HS-27A (cell line): Measurements from ENCODE around the gene CROCC.
"Not testable (repeated sequence)": the region's sequence is repeated elsewhere in the genome, so short reads cannot be mapped to it uniquely, and the experiment has no call there.

Experiments used
- DNase-seq: peaks from one replicate; pipeline ENCODE4 v3.0.0-alpha.2; 2012; ENCODE audit warnings: low read depth, missing footprints

The CROCC gene

GRCh38 chr1:16939386-16940180 lies 17.9 kb downstream of the CROCC start:
- DNase-seq, result not testable (repeated sequence)

GRCh38 chr1:16944038-16944437 lies 22.3 kb downstream of the CROCC start:
- DNase-seq, result no peak

GRCh38 chr1:16945512-16945911 lies 23.8 kb downstream of the CROCC start:
- DNase-seq, result not testable (repeated sequence)

- not testable (repeated sequence) for DNase-seq
Measured at GRCh38 chr1:16946185-16946584, 24.5 kb downstream of the CROCC start.

GRCh38 chr1:16946646-16947045 lies 24.9 kb downstream of the CROCC start:
- no peak for DNase-seq

GRCh38 chr1:16948282-16948891 lies 26.7 kb downstream of the CROCC start:
- not testable (repeated sequence) for DNase-seq

GRCh38 chr1:16949026-16949425 lies 27.3 kb downstream of the CROCC start:
- not testable (repeated sequence) for DNase-seq

- not testable (repeated sequence) for DNase-seq
Measured at GRCh38 chr1:16952376-16952775, 30.6 kb downstream of the CROCC start.

GRCh38 chr1:16954579-16954978 lies 32.8 kb downstream of the CROCC start:
- DNase-seq, result no peak

- no peak for DNase-seq
Measured at GRCh38 chr1:16955186-16955585, 33.5 kb downstream of the CROCC start.

- no peak for DNase-seq
Measured at GRCh38 chr1:16956775-16957174, 35.0 kb downstream of the CROCC start.

- DNase-seq, result no peak
Measured at GRCh38 chr1:16957731-16958130, 36.0 kb downstream of the CROCC start.

GRCh38 chr1:16958475-16958874 lies 36.7 kb downstream of the CROCC start:
- DNase-seq, result no peak

- no peak for DNase-seq
Measured at GRCh38 chr1:16960560-16961296, 39.0 kb downstream of the CROCC start.

GRCh38 chr1:16961297-16962133 lies 39.8 kb downstream of the CROCC start:
- no peak for DNase-seq

GRCh38 chr1:16964169-16964568 lies 42.4 kb downstream of the CROCC start:
- DNase-seq, result not testable (repeated sequence)

GRCh38 chr1:16965486-16966067 lies 43.8 kb downstream of the CROCC start:
- DNase-seq, result no peak

GRCh38 chr1:16966282-16966681 lies 44.6 kb downstream of the CROCC start:
- DNase-seq, result no peak

- no peak for DNase-seq
Measured at GRCh38 chr1:16967095-16967575, 45.4 kb downstream of the CROCC start.

GRCh38 chr1:16967962-16968361 lies 46.2 kb downstream of the CROCC start:
- DNase-seq, result no peak

GRCh38 chr1:16968372-16968771 lies 46.6 kb downstream of the CROCC start:
- no peak for DNase-seq
